H9 (cell line): Measurements from ENCODE around the gene CNOT11. TPM values are rescaled to one million over a fixed set of nuclear protein-coding genes. Genes with fewer than 3 reads are reported as not detected.

Experiments
- DNase-seq: peaks from one replicate; pipeline ENCODE4 v3.0.0-alpha.2; 2017
- H2AFZ ChIP-seq: one replicate; pipeline ENCODE4 v1.6.1; 2013; ENCODE audit warnings: mild to moderate bottlenecking, low read length, control low read depth, moderate library complexity
- H2AK5ac ChIP-seq: 2 replicates; pipeline ENCODE4 v1.6.1; 2013; ENCODE audit warnings: low read length, control low read depth, mixed read lengths; ENCODE audit not compliant: insufficient read length
- H2BK120ac ChIP-seq: one replicate; pipeline ENCODE4 v1.6.1; 2013; ENCODE audit warnings: low read depth, mild to moderate bottlenecking, low read length, control low read depth, inconsistent platforms; ENCODE audit not compliant: poor library complexity, severe bottlenecking
- H2BK12ac ChIP-seq: 2 replicates; pipeline ENCODE4 v1.6.1; 2013; ENCODE audit warnings: low read length, control low read depth, mixed read lengths, low read depth; ENCODE audit not compliant: insufficient read length
- H2BK15ac ChIP-seq: 2 replicates; pipeline ENCODE4 v1.6.1; 2013; ENCODE audit warnings: low read depth, low read length, control low read depth
- H2BK20ac ChIP-seq: one replicate; pipeline ENCODE4 v1.6.1; 2013; ENCODE audit warnings: low read depth, mild to moderate bottlenecking, low read length, control low read depth, inconsistent platforms; ENCODE audit not compliant: poor library complexity, severe bottlenecking
- H2BK5ac ChIP-seq: 2 replicates; pipeline ENCODE4 v1.6.1; 2013; ENCODE audit warnings: low read length, control low read depth, mixed read lengths; ENCODE audit not compliant: insufficient read length
- H3K14ac ChIP-seq: 2 replicates; pipeline ENCODE4 v1.6.1; 2013; ENCODE audit warnings: low read length, control low read depth; ENCODE audit not compliant: insufficient read depth
- H3K18ac ChIP-seq: 2 replicates; pipeline ENCODE4 v1.6.1; 2013; ENCODE audit warnings: low read depth, mild to moderate bottlenecking, mixed read lengths, low read length, control low read depth; ENCODE audit not compliant: insufficient read length
- H3K23ac ChIP-seq: 2 replicates; pipeline ENCODE4 v1.6.1; 2013; ENCODE audit warnings: low read length, control low read depth, mixed read lengths, low read depth; ENCODE audit not compliant: insufficient read length
- H3K23me2 ChIP-seq: 2 replicates; pipeline ENCODE4 v1.6.1; 2013; ENCODE audit warnings: low read depth, mild to moderate bottlenecking, mixed read lengths, low read length, control low read depth; ENCODE audit not compliant: insufficient read length, poor library complexity, severe bottlenecking
- H3K27ac ChIP-seq: 2 replicates; pipeline ENCODE4 v1.5.1; 2013; ENCODE audit warnings: low read length, control low read depth, mixed read lengths, low read depth; ENCODE audit not compliant: insufficient read length
- H3K27me3 ChIP-seq: 2 replicates; pipeline ENCODE4 v1.6.1; 2013; ENCODE audit warnings: low read length, control low read depth, inconsistent platforms; ENCODE audit not compliant: insufficient read depth
- H3K4ac ChIP-seq: 2 replicates; pipeline ENCODE4 v1.6.1; 2013; ENCODE audit warnings: low read depth, mild to moderate bottlenecking, control low read depth, inconsistent platforms, low read length, moderate library complexity
- H3K4me1 ChIP-seq: 2 replicates; pipeline ENCODE4 v1.6.1; 2013; ENCODE audit warnings: low read length, control low read depth, inconsistent platforms; ENCODE audit not compliant: insufficient read depth
- H3K4me2 ChIP-seq: 2 replicates; pipeline ENCODE4 v1.6.1; 2013; ENCODE audit warnings: low read length, control low read depth, mixed read lengths; ENCODE audit not compliant: insufficient read length, insufficient read depth
- H3K56ac ChIP-seq: 2 replicates; pipeline ENCODE4 v1.6.1; 2013; ENCODE audit warnings: low read depth, mild to moderate bottlenecking, mixed read lengths, low read length, control low read depth; ENCODE audit not compliant: insufficient read length
- H3K79me1 ChIP-seq: 2 replicates; pipeline ENCODE4 v1.6.1; 2013; ENCODE audit warnings: low read depth, mild to moderate bottlenecking, moderate library complexity, low read length, control low read depth, inconsistent platforms; ENCODE audit not compliant: insufficient read depth, poor library complexity, severe bottlenecking
- H3K79me2 ChIP-seq: 2 replicates; pipeline ENCODE4 v1.6.1; 2013; ENCODE audit warnings: low read length, control low read depth, inconsistent platforms; ENCODE audit not compliant: insufficient read depth
- H3K9ac ChIP-seq: 2 replicates; pipeline ENCODE4 v1.6.1; 2013; ENCODE audit warnings: low read length, control low read depth, mixed read lengths; ENCODE audit not compliant: insufficient read length; ENCODE audit errors: extremely low read depth
- H3K9me3 ChIP-seq: one replicate; pipeline ENCODE4 v1.6.1; 2013; ENCODE audit warnings: low read depth, low read length, inconsistent platforms; ENCODE audit not compliant: control insufficient read depth
- H3T11ph ChIP-seq: one replicate; pipeline ENCODE4 v1.6.1; 2013; ENCODE audit warnings: mild to moderate bottlenecking, low read length, control low read depth, inconsistent platforms
- H4K20me1 ChIP-seq: one replicate; pipeline ENCODE4 v1.6.1; 2013; ENCODE audit not compliant: control insufficient read depth, insufficient read length, insufficient read depth
- H4K5ac ChIP-seq: 2 replicates; pipeline ENCODE4 v1.6.1; 2013; ENCODE audit warnings: low read depth, mild to moderate bottlenecking, mixed read lengths, low read length, control low read depth; ENCODE audit not compliant: insufficient read length
- H4K8ac ChIP-seq: replicated peaks from 2 replicates; pipeline ENCODE4 v1.6.1; 2013; ENCODE audit warnings: low read length, control low read depth, mixed read lengths, low read depth; ENCODE audit not compliant: insufficient read length
- H4K91ac ChIP-seq: 2 replicates; pipeline ENCODE4 v1.6.1; 2013; ENCODE audit warnings: low read depth, mild to moderate bottlenecking, moderate library complexity, mixed read lengths, low read length, control low read depth; ENCODE audit not compliant: insufficient read length
- H3K27ac Mint-ChIP-seq, 3 experiments: 2 replicates in 2 of 3; 3 replicates in 1 of 3; pipeline ENCODE4 v1.8.0; 2020 to 2021; ENCODE audit warnings: mixed read lengths in 3 of 3, mild to moderate bottlenecking in 1 of 3, moderate library complexity in 1 of 3
- H3K27me3 Mint-ChIP-seq: 2 replicates; pipeline ENCODE4 v1.8.0; 2021; ENCODE audit warnings: low read depth, mild to moderate bottlenecking, moderate library complexity, mixed read lengths
- H3K36me3 Mint-ChIP-seq, 3 experiments: 2 replicates in 2 of 3; 3 replicates in 1 of 3; pipeline ENCODE4 v1.8.0; 2020 to 2021; ENCODE audit warnings: low read depth in 3 of 3, mixed read lengths in 3 of 3; ENCODE audit not compliant: insufficient read depth in 1 of 3
- H3K4me1 Mint-ChIP-seq, 2 experiments: 2 replicates each; pipeline ENCODE4 v1.8.0; 2020; ENCODE audit warnings: mixed read lengths in 2 of 2
- H3K4me3 Mint-ChIP-seq, 2 experiments: 2 replicates in 1 of 2; 3 replicates in 1 of 2; pipeline ENCODE4 v1.8.0; 2020 to 2021; ENCODE audit warnings: mild to moderate bottlenecking in 2 of 2, mixed read lengths in 2 of 2, moderate library complexity in 1 of 2
- H3K9me3 Mint-ChIP-seq, 2 experiments: 2 replicates in 1 of 2; 3 replicates in 1 of 2; pipeline ENCODE4 v1.8.0; 2020; ENCODE audit warnings: mild to moderate bottlenecking in 2 of 2, mixed read lengths in 2 of 2, moderate library complexity in 1 of 2
- CTCF ChIP-seq: fragments of 200-600 bp; sonication (generic); conservative IDR thresholded peaks from 3 replicates; pipeline ENCODE4 v1.8.0; 2021; ENCODE audit warnings: antibody characterized with exemption, mild to moderate bottlenecking
- WGBS: extraction: QIAGEN DNeasy Blood & Tissue Kit; methylation state at CpG from one replicate; pipeline ENCODE4 v1.1.7; 2013; ENCODE audit warnings: missing lambda C conversion rate, low lambda C conversion rate, mixed read lengths; ENCODE audit not compliant: insufficient read length; ENCODE audit errors: extremely low coverage; 5-methylcytosine and 5-hydroxymethylcytosine counted together
- total RNA-seq: library from RNA; stranded (reverse); gene quantifications from 2 replicates; pipeline ENCODE4 v1.2.1, GENCODE V29; 2021

Gene CNOT11
- total RNA-seq, 1 experiment from 2014 or later: 46.8 TPM

- Histone ChIP-seq H2AFZ (no peak overlapping the region), H2BK20ac (no peak overlapping the region), H3K4me2 (no peak overlapping the region), H3T11ph (no peak overlapping the region), H3K23ac (no peak overlapping the region), H3K4ac (no peak overlapping the region), H2BK5ac (no peak overlapping the region), H4K8ac (no peak overlapping the region), H3K79me1 (no peaks in the 10 kb centered on the region), H3K23me2 (no peaks in the 10 kb centered on the region), H3K27me3 (no peaks in the 10 kb centered on the region), H2BK120ac (no peak overlapping the region), H3K9ac (no peak overlapping the region), H2AK5ac (no peak overlapping the region), H4K5ac (no peak overlapping the region), H2BK12ac (no peak overlapping the region), H4K91ac (no peak overlapping the region), H3K79me2 (no peaks in the 10 kb centered on the region), H4K20me1 (no peaks in the 10 kb centered on the region), H3K18ac (no peak overlapping the region), H3K14ac (no peak overlapping the region), H3K4me1 (no peaks in the 10 kb centered on the region), H3K27ac (no peak overlapping the region), H2BK15ac (no peak overlapping the region), H3K56ac (no peak overlapping the region), H3K9me3 (no peaks in the 10 kb centered on the region)
- DNase-seq: peak; percentile 67
- H3K36me3 Mint-ChIP-seq: no peaks in the 10 kb centered on the region
- H3K27me3 Mint-ChIP-seq: 0 out of 2 replicates have a peak, but pooled peaks cover 2% of the 10 kb centered on the region
- peaks cover 4 to 6% of the 10 kb centered on the region in 2 experiments; a peak in 3 of 5 replicates for H3K9me3 Mint-ChIP-seq
- peaks cover 2 to 8% of the 10 kb centered on the region in 2 experiments; a peak in 2 of 4 replicates for H3K4me1 Mint-ChIP-seq
- H3K4me3 Mint-ChIP-seq: no peak overlapping the region
- WGBS: no CpG with 5 or more reads among the region's 15 CpGs
- H3K27ac Mint-ChIP-seq: no peak overlapping the region
- TF ChIP-seq CTCF: peak; percentile 67
Measured at GRCh38 chr2:101205521-101206479, 46.9 kb upstream of the CNOT11 start.
